GM18868 (cell line): ENCODE data around the gene TJP2.
"Not testable (repeated sequence)": the region's sequence is repeated elsewhere in the genome, so short reads cannot be mapped to it uniquely, and the experiment has no call there.

Source experiments
- ATAC-seq: cut with Tn5 transposase; IDR thresholded peaks from one replicate; pipeline ENCODE4 v1.9.1; 2021; ENCODE audit warnings: mild to moderate bottlenecking, moderate library complexity; ENCODE audit not compliant: unreplicated experiment

Gene TJP2

DNA sequence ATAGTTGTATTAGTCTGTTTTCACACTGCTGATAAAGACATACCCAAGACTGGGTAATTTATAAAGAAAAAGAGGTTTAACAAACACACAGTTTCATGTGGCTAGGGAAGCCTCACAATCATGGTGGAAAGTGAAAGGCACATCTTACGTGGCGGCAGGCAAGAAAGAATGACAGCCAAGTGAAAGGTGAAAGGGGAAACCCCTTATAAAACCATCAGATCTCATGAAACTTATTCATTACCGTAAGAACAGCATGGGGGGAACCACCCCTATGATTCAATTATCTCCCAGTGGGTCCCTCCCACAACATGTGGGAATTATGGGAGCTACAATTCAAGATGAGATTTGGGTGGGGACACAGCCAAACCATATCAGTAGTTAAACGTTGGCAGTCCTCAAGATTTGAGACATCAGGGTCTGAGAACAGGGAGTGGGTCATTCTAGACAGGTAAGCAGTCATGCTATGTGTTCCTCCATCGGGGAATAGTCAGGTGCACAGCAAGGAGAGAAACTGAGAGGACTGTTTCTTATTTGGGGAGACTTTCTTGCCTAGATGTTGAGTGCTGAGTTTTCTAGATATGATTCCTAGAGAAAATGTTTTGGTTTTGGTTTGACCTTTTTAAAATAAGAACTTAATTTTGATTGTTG is 105.1 kb downstream of the TJP2 start:
- peak; percentile 90 for ATAC-seq

- no peak for ATAC-seq
Measured at GRCh38 chr9:69279733-69280132, 105.7 kb downstream of the TJP2 start.

DNA sequence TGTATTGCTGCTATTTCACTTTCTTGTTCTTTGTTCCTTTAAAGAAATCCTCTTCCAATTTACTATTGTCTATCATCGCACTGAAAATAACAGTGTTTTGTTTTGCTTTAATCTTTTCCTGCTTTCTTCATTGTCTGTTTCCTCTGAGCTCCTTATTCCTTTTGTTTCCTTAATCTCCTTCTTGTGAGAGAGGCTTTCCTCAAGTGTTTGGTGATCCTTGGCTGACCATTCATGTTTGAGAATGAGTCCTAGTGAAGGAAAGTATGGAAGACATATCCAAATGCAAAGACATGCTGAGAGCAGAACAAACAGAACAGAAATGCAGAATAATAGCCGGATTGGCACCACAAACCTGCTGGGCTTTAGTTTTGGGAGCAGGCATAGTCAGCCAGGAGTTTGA is 108.9 kb downstream of the TJP2 start:
- ATAC-seq: no peak

DNA sequence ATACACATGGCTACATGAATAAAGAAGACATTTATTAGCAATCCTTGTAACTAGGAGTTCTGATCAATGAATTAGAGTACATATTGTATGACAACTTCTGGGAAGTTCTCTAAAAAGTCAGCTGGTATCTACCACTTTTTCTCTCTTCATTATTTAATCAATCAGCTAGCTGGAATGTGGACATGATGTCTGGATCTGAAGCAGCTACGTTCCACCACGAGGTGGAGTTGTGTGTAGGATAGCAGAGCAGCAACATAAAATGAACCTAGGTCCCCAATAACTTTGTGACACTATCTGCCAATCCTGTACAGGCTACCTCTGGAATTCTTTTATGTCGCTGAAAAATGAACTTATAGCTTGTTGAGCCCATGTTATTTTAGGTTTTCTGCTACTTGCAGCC is 118.0 kb downstream of the TJP2 start:
- ATAC-seq: no peak

- no peak for ATAC-seq
Measured at GRCh38 chr9:69293156-69293555, 119.1 kb downstream of the TJP2 start.

DNA sequence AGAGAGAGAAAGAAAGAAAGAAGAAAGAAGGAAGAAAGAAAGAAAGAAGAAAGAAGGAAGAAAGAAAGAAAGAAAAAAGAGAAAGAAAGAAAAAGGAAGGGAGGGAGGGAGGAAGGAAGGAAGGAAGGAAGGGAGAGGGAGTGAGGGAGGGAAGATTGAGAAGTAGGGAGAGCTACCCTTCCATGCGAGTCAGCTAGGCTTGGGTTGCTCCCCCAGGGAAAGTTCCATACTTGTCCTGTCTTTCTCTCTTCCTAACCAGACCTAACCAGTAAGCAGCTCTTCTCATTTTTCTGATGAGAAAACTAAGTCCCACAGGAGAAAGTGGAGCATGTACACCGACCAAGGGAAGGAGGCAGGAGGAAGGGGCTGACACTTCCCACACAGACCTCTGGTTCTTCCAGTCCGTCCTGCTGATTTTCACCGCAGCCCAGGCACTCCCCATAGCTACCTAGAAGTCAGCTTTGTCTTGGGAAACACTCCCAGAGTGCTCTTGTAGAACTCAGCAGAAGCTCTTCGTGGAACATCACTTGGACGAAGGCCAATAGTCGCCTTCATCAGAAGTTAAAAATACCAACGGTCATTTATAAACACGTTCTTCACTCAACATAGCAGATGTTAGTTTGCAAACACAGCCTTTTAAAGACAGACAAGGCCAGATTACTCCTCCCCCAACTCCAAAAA is 121.9 kb downstream of the TJP2 start:
- ATAC-seq: no peak

GRCh38 chr9:69297300-69297980 is 123.4 kb downstream of the TJP2 start:
- no peak for ATAC-seq

GRCh38 chr9:69299315-69299714 is 125.2 kb downstream of the TJP2 start:
- no peak for ATAC-seq

DNA sequence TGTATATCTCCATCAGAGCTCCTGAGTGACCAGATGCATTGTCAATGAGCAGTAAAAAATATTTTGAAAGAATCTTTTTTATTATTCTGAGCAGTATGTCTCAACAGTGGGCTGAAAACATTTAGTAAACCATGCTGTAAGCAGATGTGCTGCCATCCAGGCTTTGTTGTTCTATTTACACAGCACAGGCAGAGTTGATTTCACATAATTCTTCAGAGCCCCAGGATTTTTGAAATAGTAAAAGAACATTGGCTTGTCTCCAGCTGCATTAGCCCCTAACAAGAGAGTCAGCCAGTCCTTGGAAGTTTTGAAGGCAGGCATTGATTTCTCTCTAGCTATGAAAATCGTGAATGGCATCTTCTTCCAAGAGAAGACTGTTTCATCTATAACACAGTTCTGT is 125.7 kb downstream of the TJP2 start:
- ATAC-seq: no peak

- ATAC-seq: no peak
Measured at GRCh38 chr9:69303331-69303730, 129.3 kb downstream of the TJP2 start.

DNA sequence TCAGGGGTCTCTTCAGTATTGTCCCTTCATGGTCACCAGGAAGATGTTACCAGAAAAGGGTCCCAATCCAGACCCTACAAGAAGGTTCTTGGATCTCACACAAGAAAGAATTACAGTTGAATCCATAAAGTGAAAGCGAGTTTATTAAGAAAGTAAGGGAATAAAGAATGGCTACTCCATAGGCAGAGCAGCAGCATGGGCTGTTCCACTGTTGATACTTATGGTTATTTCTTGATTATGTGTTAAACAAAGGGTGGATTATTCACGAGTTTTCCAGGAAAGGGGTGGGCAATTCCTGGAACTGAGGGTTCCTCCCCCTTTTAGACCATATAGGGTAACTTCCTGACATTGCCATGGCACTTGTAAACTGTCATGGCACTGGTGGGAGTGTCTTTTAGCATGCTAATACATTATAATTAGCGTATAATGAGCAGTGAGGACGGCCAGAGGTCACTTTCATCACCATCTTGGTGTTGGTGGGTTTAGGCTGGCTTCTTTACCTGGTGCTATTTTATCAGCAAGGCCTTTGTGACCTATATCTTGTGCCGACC is 132.9 kb downstream of the TJP2 start:
- ATAC-seq: not testable (repeated sequence)

- no peak for ATAC-seq
Measured at GRCh38 chr9:69307446-69308205, 133.5 kb downstream of the TJP2 start.

DNA sequence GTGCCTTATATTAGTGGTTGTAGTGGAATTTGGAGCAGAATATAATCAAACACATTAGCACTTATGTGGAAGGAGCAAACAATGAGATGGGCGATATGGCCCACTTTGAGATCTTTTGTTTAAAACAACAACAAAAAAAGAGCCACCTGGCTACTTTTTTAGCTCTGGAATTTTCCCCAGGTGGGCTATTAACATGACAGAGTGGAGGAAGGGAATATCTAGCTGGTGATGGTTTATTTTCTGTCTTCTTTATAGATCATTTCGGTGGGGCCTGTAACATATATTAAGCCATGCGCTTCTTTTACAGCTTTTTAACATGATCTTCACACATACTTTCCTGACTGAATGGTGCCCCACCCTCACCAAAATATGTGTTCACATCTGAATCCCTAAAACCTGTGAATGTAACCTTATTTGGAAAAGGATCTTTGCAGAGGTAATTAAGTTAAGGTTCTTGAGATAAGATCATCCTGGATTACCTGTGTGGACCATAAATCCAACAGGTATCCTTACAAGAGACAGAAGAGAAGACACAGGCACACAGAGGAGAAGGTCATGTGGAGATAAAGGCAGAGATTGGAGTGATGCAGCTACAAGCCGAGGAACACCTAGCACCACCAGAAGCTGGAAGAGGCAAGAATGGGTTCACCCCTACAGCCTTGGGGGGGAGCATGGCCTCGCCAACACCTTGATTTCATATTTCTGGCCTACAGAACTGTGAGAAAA is 134.3 kb downstream of the TJP2 start:
- no peak for ATAC-seq

GRCh38 chr9:69313175-69313574 is 139.1 kb downstream of the TJP2 start:
- no peak for ATAC-seq

- no peak for ATAC-seq
Measured at GRCh38 chr9:69314547-69314946, 140.5 kb downstream of the TJP2 start.

DNA sequence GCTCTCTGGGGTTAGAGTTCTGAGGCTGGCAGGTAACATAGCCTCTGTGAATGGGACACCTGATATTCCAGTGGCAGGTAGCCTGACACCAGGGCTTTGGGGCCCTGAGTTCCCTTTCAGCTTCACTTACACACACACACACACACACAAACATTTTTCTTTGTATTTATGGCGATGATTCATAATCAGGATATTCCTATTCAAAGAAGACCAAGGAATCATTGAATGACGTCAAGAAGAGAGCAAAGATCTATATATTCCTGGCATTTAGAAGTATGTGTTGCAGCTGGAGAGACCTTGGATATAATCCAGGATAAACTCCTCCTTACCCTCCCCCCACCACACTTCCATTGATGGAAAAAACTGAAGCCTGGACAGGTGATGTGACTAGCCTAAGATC is 143.0 kb downstream of the TJP2 start:
- ATAC-seq: no peak

DNA sequence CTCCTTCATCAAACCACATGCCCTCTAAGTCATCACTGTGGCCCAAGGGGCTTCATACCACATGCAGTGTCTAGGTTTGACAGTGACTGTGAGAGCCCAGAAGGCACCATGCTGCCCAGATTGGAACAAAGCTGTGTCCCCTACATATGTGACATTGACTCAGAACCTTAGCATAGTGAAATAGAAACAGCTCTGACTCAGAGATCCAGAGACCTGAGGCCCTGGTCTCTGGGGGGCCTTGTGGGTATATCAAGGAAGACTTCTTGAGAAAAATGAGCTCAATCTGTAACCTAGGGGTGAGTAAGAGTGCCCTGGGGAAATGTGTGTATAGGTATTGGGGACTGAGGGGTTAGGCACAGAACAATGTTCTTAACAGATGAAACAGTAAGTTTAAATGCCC is 143.8 kb downstream of the TJP2 start:
- peak; percentile 95 for ATAC-seq

- ATAC-seq: no peak
Measured at GRCh38 chr9:69319324-69320025, 145.4 kb downstream of the TJP2 start.

DNA sequence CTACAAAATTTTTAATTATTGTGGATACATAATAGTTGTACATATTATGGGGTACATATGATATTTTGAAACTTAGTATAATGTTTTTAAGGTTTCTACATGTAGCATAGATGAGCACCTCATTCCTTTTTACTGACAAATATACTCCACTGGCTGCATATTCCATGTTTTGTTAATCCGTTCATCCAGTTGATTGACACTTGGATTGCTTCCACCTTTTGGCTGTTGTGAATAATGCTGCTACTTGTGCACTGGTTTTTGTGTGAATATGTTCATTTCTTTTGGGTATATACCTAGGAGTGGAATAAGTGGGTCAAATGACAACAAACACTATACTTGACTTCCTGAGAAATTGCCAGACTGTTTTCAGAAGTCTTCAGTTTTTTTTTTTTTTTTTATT is 148.2 kb downstream of the TJP2 start:
- no peak for ATAC-seq

DNA sequence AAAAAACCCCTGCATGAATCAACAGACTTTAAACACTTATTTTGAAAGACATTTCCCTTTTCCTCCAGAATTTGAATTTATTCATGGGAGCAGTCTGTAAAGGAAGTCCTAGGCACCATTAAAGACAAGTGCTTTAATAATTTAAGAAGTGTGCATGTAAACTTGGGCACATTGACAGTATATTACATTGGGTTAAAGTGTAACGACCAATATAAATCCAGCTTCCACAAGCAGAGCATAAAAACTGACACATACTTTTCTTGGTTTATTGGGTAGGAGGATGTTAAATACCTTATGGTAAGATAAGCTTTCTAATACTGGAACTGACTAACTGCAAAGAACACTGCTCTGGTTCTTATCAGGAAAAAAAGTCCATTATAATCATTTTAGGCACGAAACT is 149.8 kb downstream of the TJP2 start:
- ATAC-seq: no peak
